HepG2 (cell line): Measurements from ENCODE around the gene ZNF281. TPM values are rescaled to one million over a fixed set of nuclear protein-coding genes. Genes with fewer than 3 reads are reported as not detected.

Source experiments
- ATAC-seq: fragments of 200-7000 bp; cut with Tn5 transposase; 3 replicates; pipeline ENCODE4 v1.9.1; 2020; ENCODE audit warnings: mild to moderate bottlenecking, moderate library complexity
- BruUV-seq: library from RNA; stranded (reverse); fragments of 400-500 nt; replicated peaks from 2 replicates; lab custom pipeline; 2021; lab: Mats Ljungman, UMichigan
- CTCF ChIA-PET: fragments of 300-600 bp; formaldehyde crosslinking; extraction: SDS; loops from one replicate; lab custom pipeline; 2021; ENCODE audit warnings: low total read pairs, inconsistent platforms, low intra/inter-chr PET ratio; lab: Yijun Ruan, JAX
- POLR2A ChIA-PET: fragments of 350-600 bp; sonication (Branson Sonifier 250); formaldehyde crosslinking; loops from one replicate; lab custom pipeline; 2020; ENCODE audit warnings: antibody characterized with exemption, inconsistent platforms; lab: Yijun Ruan, JAX
- DNase-seq: peaks from one replicate; pipeline ENCODE4 v3.0.0-alpha.2; 2015; ENCODE audit warnings: low spot score
- FAIRE-seq: peaks from 3 replicates; lab custom pipeline; 2011; peaks lifted over from hg19 to GRCh38; lab: Jason Lieb, UNC
- H2AFZ ChIP-seq: one replicate; pipeline ENCODE4 v1.6.1; 2011; ENCODE audit warnings: low read length, inconsistent platforms
- H3K27ac ChIP-seq: fragments of 300-600 bp; 3 replicates; pipeline ENCODE4 v1.8.0; 2011; ENCODE audit warnings: mixed run types, mild to moderate bottlenecking, mixed read lengths, low read length, inconsistent platforms; ENCODE audit not compliant: insufficient read depth; ENCODE audit errors: extremely low read length
- H3K27me3 ChIP-seq, 2 experiments: fragments of 200-600 bp in 1 of 2; 2 replicates in 1 of 2; 3 replicates in 1 of 2; pipeline versions ENCODE4 v1.6.0 to v1.8.0; 2011; ENCODE audit warnings: low read length in 2 of 2, mild to moderate bottlenecking in 2 of 2, moderate library complexity in 2 of 2, inconsistent platforms in 1 of 2; ENCODE audit not compliant: insufficient read depth in 2 of 2, control insufficient read depth in 1 of 2
- H3K36me3 ChIP-seq, 2 experiments: fragments of 200-600 bp in 1 of 2; replicated peaks in 1 of 2; 2 replicates in 1 of 2; 3 replicates in 1 of 2; pipeline versions ENCODE4 v1.5.1 to v1.8.0; 2011; ENCODE audit warnings: low read length in 2 of 2, inconsistent platforms in 1 of 2; ENCODE audit not compliant: insufficient read depth in 2 of 2, control insufficient read depth in 1 of 2
- H3K4me1 ChIP-seq: 2 replicates; pipeline ENCODE4 v1.5.1; 2012; ENCODE audit warnings: low read length, inconsistent platforms; ENCODE audit not compliant: insufficient read depth
- H3K4me2 ChIP-seq: 2 replicates; pipeline ENCODE4 v1.6.0; 2011; ENCODE audit warnings: low read depth, low read length, inconsistent platforms
- H3K4me3 ChIP-seq, 3 experiments: fragments of 200-600 bp in 1 of 3; sonication (generic), shearing (Covaris generic) in 1 of 3; replicated peaks in 1 of 3; 2 replicates each; pipeline ENCODE4 v1.5.1; 2011 to 2016; ENCODE audit warnings: low read length in 3 of 3, inconsistent platforms in 2 of 3, low read depth in 2 of 3, mild to moderate bottlenecking in 2 of 3, control low read depth in 1 of 3, mixed read lengths in 1 of 3; ENCODE audit not compliant: insufficient read depth in 1 of 3
- H3K79me2 ChIP-seq: one replicate; pipeline ENCODE4 v1.6.1; 2011; ENCODE audit warnings: low read length, inconsistent platforms; ENCODE audit not compliant: insufficient read depth
- H3K9ac ChIP-seq: 2 replicates; pipeline ENCODE4 v1.6.0; 2011; ENCODE audit warnings: mild to moderate bottlenecking, low read depth, low read length, inconsistent platforms; ENCODE audit not compliant: insufficient read depth
- H3K9me3 ChIP-seq: 2 replicates; pipeline ENCODE4 v1.5.1; 2012; ENCODE audit warnings: mild to moderate bottlenecking, low read length
- H4K20me1 ChIP-seq: 2 replicates; pipeline ENCODE4 v1.6.0; 2011; ENCODE audit warnings: inconsistent platforms, mild to moderate bottlenecking, low read length, moderate library complexity; ENCODE audit not compliant: insufficient read depth
- AHR ChIP-seq: IDR thresholded peaks from 2 replicates; pipeline ENCODE4 v1.6.1; 2018; ENCODE audit warnings: missing genetic modification reagents, missing compliant biosample characterization
- BCL6 ChIP-seq: IDR thresholded peaks from 2 replicates; pipeline ENCODE4 v1.6.1; 2016; ENCODE audit warnings: missing genetic modification reagents, missing compliant biosample characterization
- ETV5 ChIP-seq: IDR thresholded peaks from 2 replicates; pipeline ENCODE4 v1.6.1; 2018; ENCODE audit warnings: missing biosample characterization, missing genetic modification reagents, inconsistent platforms, borderline replicate concordance
- GABPA ChIP-seq, 2 experiments: IDR thresholded peaks; 2 replicates each; pipeline ENCODE4 v1.6.1; 2011 to 2016; ENCODE audit warnings: low read depth in 2 of 2, low read length in 1 of 2, missing biosample characterization in 1 of 2, missing genetic modification characterization in 1 of 2
- GTF3A ChIP-seq: sonication (generic); formaldehyde crosslinking; conservative IDR thresholded peaks from 2 replicates; pipeline ENCODE4 v1.4.0; 2020; ENCODE audit warnings: mild to moderate bottlenecking, missing genetic modification reagents
- HBP1 ChIP-seq: IDR thresholded peaks from 2 replicates; pipeline ENCODE4 v1.6.1; 2016; ENCODE audit warnings: low read depth, control low read depth
- HMGA1 ChIP-seq: sonication (generic); formaldehyde crosslinking; conservative IDR thresholded peaks from 2 replicates; pipeline ENCODE4 v1.4.0; 2020; ENCODE audit warnings: missing genetic modification reagents
- HOXA9 ChIP-seq: sonication (generic); formaldehyde crosslinking; IDR thresholded peaks from 2 replicates; pipeline ENCODE4 v1.8.1; 2022; ENCODE audit warnings: missing genetic modification reagents, mild to moderate bottlenecking, moderate library complexity, borderline replicate concordance
- JUNB ChIP-seq: sonication (generic); formaldehyde crosslinking; IDR thresholded peaks from 2 replicates; pipeline ENCODE4 v1.8.0; 2022; ENCODE audit warnings: missing genetic modification reagents, mild to moderate bottlenecking, borderline replicate concordance
- MAFF ChIP-seq: IDR thresholded peaks from 2 replicates; pipeline ENCODE4 v1.6.1; 2011; ENCODE audit warnings: low read depth, low read length, improper control_type of control experiment
- MAFK ChIP-seq, 2 experiments: IDR thresholded peaks in 1 of 2; conservative IDR thresholded peaks in 1 of 2; 2 replicates each; pipeline ENCODE4 v1.6.1; 2011; ENCODE audit warnings: improper control_type of control experiment in 2 of 2, low read length in 2 of 2
- MAZ ChIP-seq, 2 experiments: sonication (generic) in 1 of 2; formaldehyde crosslinking in 1 of 2; IDR thresholded peaks; 2 replicates each; pipeline versions ENCODE4 v1.5.0 to v1.6.1; 2012 to 2020; ENCODE audit warnings: low read depth in 2 of 2, mild to moderate bottlenecking in 2 of 2, borderline replicate concordance in 1 of 2, improper control_type of control experiment in 1 of 2, low read length in 1 of 2, missing genetic modification reagents in 1 of 2, moderate library complexity in 1 of 2
- MEIS1 ChIP-seq: sonication (generic); formaldehyde crosslinking; IDR thresholded peaks from 2 replicates; pipeline ENCODE4 v1.9.0; 2021; ENCODE audit warnings: mild to moderate bottlenecking, missing genetic modification reagents, moderate library complexity, borderline replicate concordance
- RFXANK ChIP-seq: IDR thresholded peaks from 2 replicates; pipeline ENCODE4 v1.6.1; 2016
- SAP130 ChIP-seq: IDR thresholded peaks from 2 replicates; pipeline ENCODE4 v1.6.1; 2016; ENCODE audit warnings: low read depth
- SP2 ChIP-seq: sonication (generic); formaldehyde crosslinking; IDR thresholded peaks from 2 replicates; pipeline ENCODE4 v1.5.1; 2020; ENCODE audit warnings: mild to moderate bottlenecking, missing genetic modification reagents
- YEATS4 ChIP-seq: sonication (generic); formaldehyde crosslinking; IDR thresholded peaks from 2 replicates; pipeline ENCODE4 v1.4.0; 2020; ENCODE audit warnings: missing genetic modification reagents, borderline replicate concordance
- ZKSCAN5 ChIP-seq: sonication (generic); formaldehyde crosslinking; IDR thresholded peaks from 2 replicates; pipeline ENCODE4 v1.5.1; 2020; ENCODE audit warnings: mild to moderate bottlenecking, missing genetic modification reagents
- ZNF496 ChIP-seq: sonication (generic); formaldehyde crosslinking; IDR thresholded peaks from 2 replicates; pipeline ENCODE4 v1.8.1; 2023; ENCODE audit warnings: mild to moderate bottlenecking, moderate library complexity, missing genetic modification reagents; ENCODE audit not compliant: insufficient replicate concordance
- ZNF629 ChIP-seq: sonication (generic); formaldehyde crosslinking; conservative IDR thresholded peaks from 2 replicates; pipeline ENCODE4 v1.5.0; 2020; ENCODE audit warnings: missing genetic modification reagents
- ZNF761 ChIP-seq: sonication (generic); formaldehyde crosslinking; conservative IDR thresholded peaks from 2 replicates; pipeline ENCODE4 v1.4.0; 2020; ENCODE audit warnings: mild to moderate bottlenecking, missing genetic modification reagents
- ZNF780A ChIP-seq: sonication (generic); formaldehyde crosslinking; IDR thresholded peaks from 2 replicates; pipeline ENCODE4 v1.8.0; 2022; ENCODE audit warnings: mild to moderate bottlenecking, missing genetic modification reagents, moderate library complexity
- ZNF781 ChIP-seq: sonication (generic); formaldehyde crosslinking; IDR thresholded peaks from 2 replicates; pipeline ENCODE4 v1.5.1; 2020; ENCODE audit warnings: borderline replicate concordance, mild to moderate bottlenecking, missing genetic modification reagents; ENCODE audit errors: not compliant biosample characterization
- WGBS: methylation state at CpG from one replicate; pipeline ENCODE4 v1.1.6; 2017; ENCODE audit warnings: low lambda C conversion rate; 5-methylcytosine and 5-hydroxymethylcytosine counted together
- in situ Hi-C: cut with HindIII; loops from 2 replicates; pipeline ENCODE4 v1.10.0; 2017; ENCODE audit warnings: low pct_unique_long_range_greater_than_20kb; ENCODE audit not compliant: extremely low pct_ligation_motif_present
- intact Hi-C: fragments of 100-400 bp; cut with micrococcal nuclease; formaldehyde crosslinking; loops from one replicate; pipeline ENCODE4 v1.10.0; 2022; ENCODE audit not compliant: unreplicated experiment
- polyA plus RNA-seq, 8 experiments: library from polyadenylated mRNA; depleted of rRNA in 3 of 8; stranded (reverse) in 7 of 8; unstranded in 1 of 8; fragments of >200 nt; fragmentation: Illumina TruSeq in 4 of 8; extraction: Trizol in 4 of 8; gene quantifications; 2 replicates each; pipeline versions ENCODE4 v1.2.1 to v1.2.3, GENCODE V29; 2011 to 2016; ENCODE audit warnings: low read depth in 4 of 8, missing spikeins in 1 of 8, mixed read lengths in 1 of 8; ENCODE audit not compliant: insufficient read depth in 1 of 8
- total RNA-seq, 5 experiments: library from RNA; depleted of rRNA; stranded (reverse); fragments of >200 nt; fragmentation: Illumina TruSeq; extraction: Trizol; gene quantifications; 2 replicates each; pipeline ENCODE4 v1.2.3, GENCODE V29; 2016; ENCODE audit warnings: low read depth in 1 of 5

ZNF281 gene
- total and polyA plus RNA-seq, 2 of the 13 experiments (the other 11 are each of a cell fraction or from before 2014, with no cell fraction given) = 7.7 to 20.6 TPM

- TF ChIP-seq MEIS1 = no peak
- TF ChIP-seq ZNF629 = no peak
- TF ChIP-seq ZKSCAN5 (CRISPR knock-in tag) = no peak
- no peak for TF ChIP-seq SP2
These were observed 33.3 kb downstream of the ZNF281 start (continued) for GRCh38 chr1:200376528-200376927.

- POLR2A ChIA-PET = interaction anchor here (1.0 to 1.9 kb wide), 2 partner anchors 35 to 37 kb away, joined by 3 to 5 read pairs; partner anchors contain the start of gene ZNF281
- TF ChIP-seq HMGA1 (CRISPR knock-in tag) (no peak), JUNB (CRISPR knock-in tag) (no peak), ZNF496 (no peak), GABPA (IDR thresholded peaks at IDR 0.05; ENCODE audit: low read depth, low read length) (no peak), GABPA (CRISPR knock-in tag; IDR thresholded peaks at IDR 0.05; ENCODE audit: low read depth) (0 out of 2 replicates have a peak, but pooled peaks have one; percentile 15), RFXANK (CRISPR knock-in tag) (no peak), MAFK (conservative IDR thresholded peaks at IDR 0.05 in 1 of 2, IDR thresholded peaks at IDR 0.05 in 1 of 2; ENCODE audit: low read length in 2 of 2) (peak; percentile 74 to 87), SAP130 (CRISPR knock-in tag) (0 out of 2 replicates have a peak, but pooled peaks have one; percentile 10), ZNF761 (CRISPR knock-in tag) (no peak), ZNF780A (no peak), BCL6 (0 out of 2 replicates have a peak, but pooled peaks have one; percentile 24), GTF3A (CRISPR knock-in tag) (no peak), HOXA9 (CRISPR knock-in tag) (no peak), MAZ (IDR thresholded peaks at IDR 0.05; ENCODE audit: borderline replicate concordance, low read depth, low read length) (no peak), MAZ (CRISPR knock-in tag; IDR thresholded peaks at IDR 0.05; ENCODE audit: low read depth) (no peak), ZNF781 (CRISPR knock-in tag) (no peak), ETV5 (CRISPR knock-in tag) (peak; percentile 56; the same call in 1 of the 2 replicates), MAFF (peak; percentile 81), YEATS4 (CRISPR knock-in tag) (0 out of 2 replicates have a peak, but pooled peaks have one; percentile 11), AHR (no peak), HBP1 (no peak)
- intact Hi-C loops = loop anchor here (5.0 to 10.0 kb wide), 2 partner anchors 37 to 60 kb away; no protein-coding TSS in a partner anchor
- WGBS = 70% methylated on average over 7 of the region's 7 CpGs
- Histone ChIP-seq H4K20me1 (no peaks in the 10 kb centered on the region), H3K79me2 (no peaks in the 10 kb centered on the region), H3K4me2 (peak overlapping the region; percentile 70), H2AFZ (no peak overlapping the region), H3K4me3 (peak overlapping the region in 2 of 3 experiments; percentile 39 to 47; a peak in 2 of 6 replicates), H3K4me1 (peaks cover 95% of the 10 kb centered on the region), H3K27ac (peak overlapping the region; percentile 77), H3K27me3 (no peaks in the 10 kb centered on the region), H3K9ac (peak overlapping the region; percentile 47; the same call in 1 of the 2 replicates), H3K9me3 (no peaks in the 10 kb centered on the region), H3K36me3 (no peaks in the 10 kb centered on the region; a peak in 1 of 5 replicates)
- DNase-seq (peak; percentile 33), ATAC-seq (no peak), FAIRE-seq (no peak)
- in situ Hi-C loops = no loop called here
- BruUV-seq = no TSS peak
- CTCF ChIA-PET = no interaction called here
These were observed 35.1 kb downstream of the ZNF281 start for GRCh38 chr1:200374569-200375295.
